Stimulated activated CD4-positive, alpha-beta T cell treated with anti-CD3 and anti-CD28 coated beads, TNF-alpha, amount 100 ng/mL, for 24 hours (primary cell): Measurements from ENCODE around the gene NBL1.
A peak's percentile ranks its signal among the peaks of the same experiment; 100 is the strongest.

Experiments used
- DNase-seq, 3 experiments: peaks; one replicate each; pipeline ENCODE4 v3.0.0-alpha.2; 2020; ENCODE audit warnings: low read depth in 3 of 3

Gene NBL1

GRCh38 chr1:19643602-19644394, at the start of gene NBL1:
Gene NBL1, plus strand, starts transcription at chr1:19644311. Its CDS starts 10,720 bp downstream, at chr1:19655031.
- peak; percentile 42 to 61 (median 47) for DNase-seq

- DNase-seq = no peak
Measured at GRCh38 chr1:19596065-19596713, 47.9 kb upstream of the NBL1 start.

GRCh38 chr1:19596714-19597495, 47.2 kb upstream of the NBL1 start:
- peak; percentile 90 to 97 (median 94) for DNase-seq

GRCh38 chr1:19597496-19598309, 46.4 kb upstream of the NBL1 start:
- DNase-seq = peak in 1 of 3 experiments; percentile 39

GRCh38 chr1:19599810-19600209, 44.3 kb upstream of the NBL1 start:
- DNase-seq = no peak

GRCh38 chr1:19602486-19602885, 41.6 kb upstream of the NBL1 start:
- no peak for DNase-seq

- no peak for DNase-seq
Measured at GRCh38 chr1:19605967-19606366, 38.1 kb upstream of the NBL1 start.

GRCh38 chr1:19606817-19607642, 37.1 kb upstream of the NBL1 start:
- peak in 2 of 3 experiments; percentile 8 to 17 for DNase-seq

GRCh38 chr1:19608232-19608631, 35.9 kb upstream of the NBL1 start:
- DNase-seq = no peak

GRCh38 chr1:19610282-19610981, 33.7 kb upstream of the NBL1 start:
- DNase-seq = no peak

- no peak for DNase-seq
Measured at GRCh38 chr1:19612530-19612929, 31.6 kb upstream of the NBL1 start.

- DNase-seq = no peak
Measured at GRCh38 chr1:19613171-19613703, 30.9 kb upstream of the NBL1 start.

GRCh38 chr1:19615438-19615837, 28.7 kb upstream of the NBL1 start:
- no peak for DNase-seq

- no peak for DNase-seq
Measured at GRCh38 chr1:19616489-19616888, 27.6 kb upstream of the NBL1 start.

- DNase-seq = no peak
Measured at GRCh38 chr1:19617376-19617775, 26.7 kb upstream of the NBL1 start.

- no peak for DNase-seq
Measured at GRCh38 chr1:19618428-19618827, 25.7 kb upstream of the NBL1 start.

- DNase-seq = no peak
Measured at GRCh38 chr1:19619697-19620384, 24.3 kb upstream of the NBL1 start.

GRCh38 chr1:19620786-19621185, 23.3 kb upstream of the NBL1 start:
- DNase-seq = no peak

GRCh38 chr1:19621274-19621950, 22.7 kb upstream of the NBL1 start:
- DNase-seq = no peak
